ENCODE data around the gene CFAP119.

CFAP119 gene

DNA sequence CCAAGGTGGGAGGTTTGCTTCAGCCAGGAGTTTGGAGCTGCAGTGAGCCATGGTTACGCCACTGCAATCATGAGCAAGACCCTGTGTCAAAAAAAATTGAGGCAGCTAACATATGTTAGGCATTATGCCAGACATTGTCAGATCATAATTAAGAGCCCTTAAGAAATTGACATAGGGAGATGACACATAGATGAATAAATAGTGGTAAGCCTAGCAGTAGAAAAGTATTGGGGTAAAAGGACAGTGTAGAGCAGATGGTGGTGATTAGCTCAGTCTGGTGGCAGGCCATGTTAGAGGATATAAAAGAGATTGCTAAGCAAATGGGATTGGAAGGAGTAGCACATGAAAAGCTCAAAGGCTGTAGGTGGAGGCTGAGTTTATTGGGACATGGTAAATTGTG lies 40.3 kb downstream of the CFAP119 start:
- H3K4me3 ChIP-seq (replicated peaks; ENCODE audit: insufficient read depth, low read length): no peak overlapping the region
- no peak overlapping the region for H3K27ac ChIP-seq (replicated peaks)
- TF ChIP-seq SPI1 (IDR thresholded peaks at IDR 0.05; ENCODE audit: borderline replicate concordance, low read depth): no peak
- TF ChIP-seq POLR2AphosphoS5 (IDR thresholded peaks at IDR 0.05; ENCODE audit: low read depth): no peak
- TF ChIP-seq CTCF (IDR thresholded peaks at IDR 0.05; ENCODE audit: insufficient read depth, low read length): no peak
- TF ChIP-seq REST (IDR thresholded peaks at IDR 0.05; ENCODE audit: insufficient replicate concordance, low read depth): no peak
- TF ChIP-seq GABPA (IDR thresholded peaks at IDR 0.05; ENCODE audit: low read depth): no peak
- no peak for DNase-seq (ENCODE audit: low read depth in 1 of 2, low spot score in 1 of 2)
- H3K27me3 ChIP-seq (ENCODE audit: insufficient read depth, poor library complexity, severe bottlenecking): no peaks in the 10 kb centered on the region

- TF ChIP-seq REST (IDR thresholded peaks at IDR 0.05; ENCODE audit: insufficient replicate concordance, low read depth) (no peak), GABPA (IDR thresholded peaks at IDR 0.05; ENCODE audit: low read depth) (no peak)
- Histone ChIP-seq H3K27me3 (ENCODE audit: insufficient read depth, poor library complexity, severe bottlenecking) (no peaks in the 10 kb centered on the region), H3K27ac (replicated peaks) (no peak overlapping the region), H3K4me3 (replicated peaks; ENCODE audit: insufficient read depth, low read length) (no peak overlapping the region)
- DNase-seq (ENCODE audit: low read depth in 1 of 2, low spot score in 1 of 2): no peak
These were observed 40.7 kb downstream of the CFAP119 start for GRCh38 chr16:30721167-30721566.

DNA sequence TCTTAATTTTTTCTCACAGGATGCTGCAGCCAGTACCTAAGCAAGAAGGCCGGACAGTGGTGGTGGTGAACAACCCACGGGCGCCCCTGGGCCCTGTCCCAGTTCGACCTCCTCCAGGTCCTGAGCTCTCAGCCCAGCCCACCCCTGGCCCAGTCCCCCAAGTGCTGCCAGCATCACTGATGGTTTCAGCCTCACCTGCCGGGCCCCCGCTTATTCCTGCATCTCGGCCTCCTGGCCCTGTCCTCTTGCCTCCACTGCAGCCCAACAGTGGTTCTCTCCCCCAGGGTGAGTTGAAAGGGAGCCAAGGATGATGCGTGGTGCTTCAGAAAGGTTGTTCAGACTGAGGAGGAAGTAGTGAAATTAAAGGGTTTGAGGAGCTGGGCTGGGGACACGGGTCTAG lies 41.2 kb downstream of the CFAP119 start:
- DNase-seq (ENCODE audit: low read depth in 1 of 2, low spot score in 1 of 2): no peak
- Histone ChIP-seq H3K27ac (replicated peaks) (no peak overlapping the region), H3K4me3 (replicated peaks; ENCODE audit: insufficient read depth, low read length) (no peak overlapping the region), H3K27me3 (ENCODE audit: insufficient read depth, poor library complexity, severe bottlenecking) (no peaks in the 10 kb centered on the region)
- TF ChIP-seq GABPA (IDR thresholded peaks at IDR 0.05; ENCODE audit: low read depth): no peak
- TF ChIP-seq SPI1 (IDR thresholded peaks at IDR 0.05; ENCODE audit: borderline replicate concordance, low read depth): no peak
- TF ChIP-seq POLR2AphosphoS5 (IDR thresholded peaks at IDR 0.05; ENCODE audit: low read depth): no peak
- TF ChIP-seq CTCF (IDR thresholded peaks at IDR 0.05; ENCODE audit: insufficient read depth, low read length): no peak
- TF ChIP-seq REST (IDR thresholded peaks at IDR 0.05; ENCODE audit: insufficient replicate concordance, low read depth): no peak

DNA sequence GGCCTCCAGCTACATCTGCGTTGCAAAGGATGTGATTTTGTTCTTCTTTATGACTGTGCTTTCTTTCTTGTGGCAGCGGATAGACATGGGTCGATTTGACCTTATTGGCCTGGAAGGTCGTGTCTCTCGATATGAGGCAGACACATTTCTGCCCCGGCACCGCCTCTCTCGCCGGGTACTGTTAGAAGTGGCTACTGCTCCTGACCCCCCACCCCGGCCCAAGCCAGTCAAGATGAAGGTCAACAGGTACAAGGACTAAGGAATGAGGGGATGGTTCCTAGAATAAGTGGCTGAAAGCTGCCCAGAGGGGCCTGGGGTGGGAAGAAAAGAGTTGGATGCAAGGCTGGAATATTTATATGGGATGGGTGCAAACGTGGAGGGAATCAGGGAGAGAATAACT lies 41.8 kb downstream of the CFAP119 start:
- Histone ChIP-seq H3K4me3 (replicated peaks; ENCODE audit: insufficient read depth, low read length) (no peak overlapping the region), H3K27me3 (ENCODE audit: insufficient read depth, poor library complexity, severe bottlenecking) (no peaks in the 10 kb centered on the region), H3K27ac (replicated peaks) (no peak overlapping the region)
- TF ChIP-seq GABPA (IDR thresholded peaks at IDR 0.05; ENCODE audit: low read depth): no peak
- no peak for TF ChIP-seq POLR2AphosphoS5 (IDR thresholded peaks at IDR 0.05; ENCODE audit: low read depth)
- TF ChIP-seq CTCF (IDR thresholded peaks at IDR 0.05; ENCODE audit: insufficient read depth, low read length): no peak
- TF ChIP-seq REST (IDR thresholded peaks at IDR 0.05; ENCODE audit: insufficient replicate concordance, low read depth): no peak
- TF ChIP-seq SPI1 (IDR thresholded peaks at IDR 0.05; ENCODE audit: borderline replicate concordance, low read depth): no peak
- DNase-seq (ENCODE audit: low read depth in 1 of 2, low spot score in 1 of 2): no peak

Data from HL-60 (cell line).